RWPE2 (cell line): ENCODE results near the gene PARVA.

Source experiments
- ATAC-seq: fragments of 200-7000 bp; cut with Tn5 transposase; 3 replicates; pipeline ENCODE4 v1.9.1; 2021; ENCODE audit warnings: low read depth
- DNase-seq: peaks from one replicate; pipeline ENCODE4 v3.0.0-alpha.2; 2020; ENCODE audit warnings: low spot score
- H3K27ac ChIP-seq: fragments of 450-650 bp; 2 replicates; pipeline ENCODE4 v1.5.1; 2017; ENCODE audit warnings: mild to moderate bottlenecking; ENCODE audit not compliant: poor library complexity, severe bottlenecking
- H3K27me3 ChIP-seq: fragments of 250-450 bp; sonication (Bioruptor Pico); 2 replicates; pipeline ENCODE4 v1.5.1; 2021; ENCODE audit warnings: mild to moderate bottlenecking, moderate library complexity; ENCODE audit not compliant: insufficient read depth, poor library complexity, severe bottlenecking
- H3K36me3 ChIP-seq: fragments of 250-450 bp; sonication (Bioruptor Pico); 2 replicates; pipeline ENCODE4 v1.5.1; 2020; ENCODE audit warnings: low read depth, mild to moderate bottlenecking, moderate library complexity
- H3K4me1 ChIP-seq: fragments of 250-450 bp; sonication (Bioruptor Pico); 2 replicates; pipeline ENCODE4 v1.5.1; 2021; ENCODE audit warnings: mild to moderate bottlenecking, moderate library complexity; ENCODE audit not compliant: insufficient read depth, poor library complexity, severe bottlenecking
- H3K4me3 ChIP-seq: fragments of 250-450 bp; sonication (Bioruptor Pico); 2 replicates; pipeline ENCODE4 v1.5.1; 2021; ENCODE audit warnings: mild to moderate bottlenecking, moderate library complexity; ENCODE audit not compliant: severe bottlenecking
- H3K9me3 ChIP-seq: fragments of 250-450 bp; sonication (Bioruptor Pico); 2 replicates; pipeline ENCODE4 v1.5.1; 2021; ENCODE audit warnings: mild to moderate bottlenecking, moderate library complexity; ENCODE audit not compliant: severe bottlenecking
- CTCF ChIP-seq: fragments of 450-650 bp; IDR thresholded peaks from one replicate; pipeline ENCODE4 v1.5.1; 2017; ENCODE audit warnings: mild to moderate bottlenecking, moderate library complexity; ENCODE audit not compliant: poor library complexity, severe bottlenecking

PARVA gene

DNA sequence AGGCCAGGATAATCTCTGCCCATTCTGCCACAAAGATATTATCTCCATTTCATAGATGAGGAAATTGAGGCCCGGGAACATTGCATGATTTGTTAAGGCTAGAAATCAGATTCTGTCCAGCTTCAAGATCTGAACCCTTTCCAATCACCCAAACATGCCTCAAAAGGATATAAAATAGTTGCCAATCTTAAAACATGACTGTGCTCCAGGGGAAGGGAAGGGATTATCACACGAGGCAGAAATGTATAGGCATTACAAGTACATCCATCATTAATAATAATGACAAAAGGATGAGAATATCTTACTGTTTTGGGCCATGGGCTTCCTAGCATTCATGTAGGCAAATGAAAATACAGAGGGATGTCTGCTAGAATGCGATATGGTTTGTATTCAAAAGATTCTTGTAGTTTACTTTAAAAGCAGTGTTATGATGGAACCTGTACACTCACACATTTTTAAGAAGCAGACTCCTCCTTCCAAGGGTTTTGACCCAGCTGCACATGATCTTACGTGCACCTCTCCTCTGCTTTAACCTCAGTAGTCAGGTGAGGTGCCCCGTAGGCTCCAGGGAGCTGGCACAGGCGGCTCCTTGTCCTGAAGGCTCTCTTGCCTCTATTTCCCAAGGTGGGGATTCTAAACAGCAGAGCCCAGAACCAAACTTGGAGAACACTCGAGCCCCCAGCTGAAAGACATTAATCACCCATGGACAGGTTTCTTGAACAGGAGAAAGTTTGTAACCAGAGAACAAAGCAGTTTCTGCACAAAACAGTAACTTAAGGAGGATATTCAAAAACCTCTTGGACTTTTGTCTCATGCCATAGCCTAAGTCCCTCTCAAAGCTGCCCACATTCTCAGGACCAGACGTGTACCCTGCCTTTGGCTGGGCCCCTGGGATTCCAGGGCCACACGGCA is 36.0 kb downstream of the PARVA start:
- ATAC-seq (no peak), DNase-seq (no peak)
- Histone ChIP-seq H3K27me3 (no peaks in the 10 kb centered on the region), H3K4me1 (peaks cover 22% of the 10 kb centered on the region), H3K4me3 (no peak overlapping the region), H3K36me3 (no peaks in the 10 kb centered on the region), H3K27ac (no peak overlapping the region), H3K9me3 (no peaks in the 10 kb centered on the region)
- no peak for TF ChIP-seq CTCF

DNA sequence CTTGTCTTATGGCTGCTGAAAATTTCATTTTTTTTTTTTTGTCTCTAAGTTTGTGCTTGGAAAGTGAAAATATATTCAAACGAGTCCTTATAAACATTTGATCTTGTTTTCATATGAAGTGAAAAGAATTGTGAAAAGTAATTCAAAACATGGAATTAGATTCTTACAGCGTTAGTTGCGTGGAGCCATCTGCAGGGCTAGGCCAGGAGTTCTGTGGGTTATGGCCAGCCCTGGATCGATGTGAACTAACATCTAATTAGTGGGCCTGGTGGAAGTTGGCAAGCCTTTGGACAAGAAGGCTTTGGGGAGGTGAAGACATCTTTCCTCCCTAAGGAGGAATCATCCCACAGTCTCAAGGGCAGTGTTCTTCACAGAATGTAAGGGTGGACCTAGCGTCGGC is 37.2 kb downstream of the PARVA start:
- H3K27me3 ChIP-seq = no peaks in the 10 kb centered on the region
- DNase-seq (no peak), ATAC-seq (no peak)
- no peaks in the 10 kb centered on the region for H3K9me3 ChIP-seq
- H3K27ac ChIP-seq = no peak overlapping the region
- H3K4me3 ChIP-seq = no peak overlapping the region
- no peaks in the 10 kb centered on the region for H3K36me3 ChIP-seq
- TF ChIP-seq CTCF = no peak
- peaks cover 22% of the 10 kb centered on the region for H3K4me1 ChIP-seq

DNA sequence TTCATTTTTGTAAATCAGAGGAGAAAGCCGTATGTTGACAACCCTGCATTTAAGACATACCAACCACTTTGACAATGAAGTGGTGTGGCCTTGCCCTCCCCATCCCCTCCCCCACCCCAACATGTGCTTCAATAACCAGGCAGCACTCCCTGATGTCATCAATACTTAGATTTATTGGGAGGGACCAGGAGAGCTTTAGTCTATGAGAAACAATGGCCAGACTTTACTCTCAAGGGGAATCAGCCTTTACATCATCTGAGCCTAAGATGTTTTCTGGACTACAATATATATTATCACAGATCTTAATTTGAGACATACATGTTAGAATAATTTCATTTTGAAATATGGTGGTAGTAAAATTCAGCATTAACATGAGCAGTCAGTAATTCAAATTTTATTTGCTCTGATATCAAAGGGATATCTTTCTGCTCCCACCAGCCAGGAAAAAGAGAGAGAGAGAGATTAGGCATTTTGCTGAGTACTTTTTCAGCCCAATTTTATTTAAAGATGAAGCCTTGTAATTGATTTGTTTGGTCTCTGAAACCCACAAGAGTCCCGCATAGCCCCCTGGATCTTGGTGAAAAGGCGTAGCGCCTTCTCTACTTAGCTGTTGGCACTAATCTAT is 38.1 kb downstream of the PARVA start:
- Histone ChIP-seq H3K27ac (no peak overlapping the region), H3K36me3 (no peaks in the 10 kb centered on the region), H3K27me3 (no peaks in the 10 kb centered on the region), H3K4me3 (no peak overlapping the region), H3K4me1 (peaks cover 22% of the 10 kb centered on the region), H3K9me3 (no peaks in the 10 kb centered on the region)
- no peak for ATAC-seq
- TF ChIP-seq CTCF = no peak
- no peak for DNase-seq

- no peaks in the 10 kb centered on the region for H3K27me3 ChIP-seq
Observed at GRCh38 chr11:12416552-12416951, 39.2 kb downstream of the PARVA start.

More at GRCh38 chr11:12416552-12416951, 39.2 kb downstream of the PARVA start:
- Histone ChIP-seq H3K4me1 (peaks cover 16% of the 10 kb centered on the region), H3K9me3 (no peaks in the 10 kb centered on the region), H3K36me3 (no peaks in the 10 kb centered on the region), H3K4me3 (no peak overlapping the region), H3K27ac (no peak overlapping the region)
- DNase-seq = no peak
- ATAC-seq = no peak
- TF ChIP-seq CTCF = no peak
